Breast epithelium (tissue), 3 donors: Measurements from ENCODE around the gene TMEM220.

ENCODE experiments used
- CTCF ChIP-seq, 3 donors: fragments of 450-650 bp; IDR thresholded peaks; one replicate each; pipeline ENCODE4 v1.5.1; 2016 to 2017; ENCODE audit warnings: antibody characterized with exemption in 3 of 3, mild to moderate bottlenecking in 3 of 3, moderate library complexity in 3 of 3
- POLR2A ChIP-seq: fragments of 450-650 bp; IDR thresholded peaks from one replicate; pipeline ENCODE4 v1.6.1; 2016; ENCODE audit warnings: antibody characterized with exemption, mild to moderate bottlenecking, moderate library complexity

DNA sequence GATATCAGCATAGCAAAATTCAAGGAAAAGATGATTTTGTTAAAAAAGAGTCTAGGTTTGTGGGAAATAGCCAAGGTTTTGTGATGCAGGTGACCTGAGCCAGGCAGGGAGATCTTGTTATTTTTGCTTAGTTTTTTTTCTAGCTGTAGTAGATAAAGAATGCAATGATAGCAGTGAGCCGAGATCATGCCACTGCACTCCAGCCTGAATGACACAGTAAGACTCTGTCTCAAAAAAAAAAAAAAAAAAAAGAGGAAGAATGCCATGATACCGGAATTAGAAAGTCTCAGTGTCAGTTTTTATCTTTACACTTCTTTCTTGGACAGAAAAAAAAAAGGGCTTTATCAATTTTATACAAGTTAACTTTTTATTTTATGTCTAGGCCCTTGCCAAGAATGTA is 46.6 kb upstream of the TMEM220 start:
- no peak for TF ChIP-seq CTCF (IDR thresholded peaks at IDR 0.05)
- no peak for TF ChIP-seq POLR2A
